A204.1 (cell line): Measurements from ENCODE around the gene MPG.
"Not testable (repeated sequence)": the region's sequence is repeated elsewhere in the genome, so short reads cannot be mapped to it uniquely, and the experiment has no call there.

Source experiments
- FAIRE-seq: peaks from 2 replicates; lab custom pipeline; 2012; peaks lifted over from hg19 to GRCh38; lab: Jason Lieb, UNC

Gene MPG, protein sequence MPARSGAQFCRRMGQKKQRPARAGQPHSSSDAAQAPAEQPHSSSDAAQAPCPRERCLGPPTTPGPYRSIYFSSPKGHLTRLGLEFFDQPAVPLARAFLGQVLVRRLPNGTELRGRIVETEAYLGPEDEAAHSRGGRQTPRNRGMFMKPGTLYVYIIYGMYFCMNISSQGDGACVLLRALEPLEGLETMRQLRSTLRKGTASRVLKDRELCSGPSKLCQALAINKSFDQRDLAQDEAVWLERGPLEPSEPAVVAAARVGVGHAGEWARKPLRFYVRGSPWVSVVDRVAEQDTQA

DNA sequence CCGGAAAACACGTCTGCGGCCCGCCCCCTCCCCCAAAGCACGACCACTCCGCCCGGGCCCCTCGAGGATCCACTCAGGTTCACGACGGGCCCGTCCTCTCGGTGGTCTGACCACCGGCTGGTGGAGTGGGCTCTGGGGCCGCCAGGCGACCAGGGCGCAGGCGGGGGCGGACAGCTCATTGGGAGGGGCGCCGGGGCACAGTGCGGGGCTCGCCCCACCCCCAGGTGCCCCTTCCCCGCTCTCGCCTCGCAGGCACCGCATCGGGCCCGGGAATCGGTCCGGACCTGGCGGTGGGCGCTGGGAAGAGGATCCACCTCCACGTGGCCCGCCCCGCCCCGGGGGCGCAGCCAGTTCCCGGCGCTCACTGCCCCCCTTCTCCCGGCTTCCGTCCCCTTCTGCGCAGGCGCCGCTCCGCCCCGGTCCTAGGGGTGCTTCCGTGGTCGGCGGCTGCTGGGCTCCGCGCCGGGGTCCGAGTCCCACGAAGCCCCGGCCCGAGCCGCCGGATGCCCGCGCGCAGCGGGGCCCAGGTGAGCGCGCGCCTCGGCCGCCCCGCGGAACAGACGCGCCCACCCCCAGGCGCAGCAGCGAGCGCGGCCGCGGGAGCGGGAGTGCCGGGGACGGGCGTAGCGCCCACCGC, at the start of gene MPG:
MPG (plus strand) TSS at position 419 of the 637 bp plus-strand sequence; CDS start at position 504, 85 bp downstream.
- no peak for FAIRE-seq

DNA sequence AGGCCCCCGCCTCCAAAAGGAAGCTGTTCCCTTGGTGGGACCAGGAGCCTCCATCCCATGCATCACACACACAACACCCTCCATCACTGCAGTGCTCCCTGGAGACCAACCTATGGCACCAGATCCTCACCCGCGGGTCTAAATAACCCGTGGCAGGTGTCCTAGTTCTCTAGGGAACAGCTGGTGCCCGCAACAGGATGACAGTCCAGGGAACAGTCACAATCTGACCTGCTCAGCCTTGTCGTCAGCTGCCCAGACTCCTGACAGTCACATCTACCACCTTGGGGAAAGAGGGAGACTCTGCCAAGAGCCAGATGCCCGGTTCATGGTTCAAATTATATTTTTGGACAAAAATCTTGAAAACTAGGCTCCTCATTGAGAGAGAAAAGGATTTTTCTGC, 47.4 kb upstream of the MPG start:
- FAIRE-seq: not testable (repeated sequence)

DNA sequence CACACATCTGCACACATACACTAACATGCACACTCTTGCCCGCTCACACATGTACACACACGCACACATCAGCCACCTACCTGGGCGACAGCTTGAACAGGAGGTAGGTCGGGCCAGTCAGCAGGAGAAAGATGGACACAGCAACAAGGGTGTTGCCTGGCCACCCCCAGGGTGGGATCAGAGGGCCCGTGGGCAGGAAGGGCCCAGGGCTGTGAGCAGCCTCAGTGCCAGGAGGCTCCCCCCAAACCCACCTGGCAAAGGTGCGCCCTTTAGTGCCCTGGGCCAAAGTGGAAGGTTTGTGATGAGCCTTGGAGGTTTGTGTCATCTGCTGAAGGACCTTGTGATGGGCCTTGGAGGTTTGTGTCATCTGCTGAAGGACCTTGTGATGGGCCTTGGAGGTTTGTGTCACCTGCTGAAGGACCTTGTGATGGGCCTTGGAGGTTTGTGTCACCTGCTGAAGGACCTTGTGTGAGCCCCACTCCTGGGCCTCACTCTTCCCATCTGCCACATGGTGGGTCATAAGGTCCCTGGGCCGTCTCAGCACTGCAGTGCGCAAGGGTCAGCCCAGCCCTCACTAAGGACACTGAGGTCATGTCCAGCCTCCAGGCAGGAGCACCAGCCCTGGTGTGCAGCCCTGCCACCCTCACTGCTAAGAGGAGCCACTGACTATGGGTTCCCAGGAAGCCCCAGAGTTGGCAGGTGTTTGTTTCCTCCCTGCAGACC, 44.7 kb upstream of the MPG start:
- not testable (repeated sequence) for FAIRE-seq

DNA sequence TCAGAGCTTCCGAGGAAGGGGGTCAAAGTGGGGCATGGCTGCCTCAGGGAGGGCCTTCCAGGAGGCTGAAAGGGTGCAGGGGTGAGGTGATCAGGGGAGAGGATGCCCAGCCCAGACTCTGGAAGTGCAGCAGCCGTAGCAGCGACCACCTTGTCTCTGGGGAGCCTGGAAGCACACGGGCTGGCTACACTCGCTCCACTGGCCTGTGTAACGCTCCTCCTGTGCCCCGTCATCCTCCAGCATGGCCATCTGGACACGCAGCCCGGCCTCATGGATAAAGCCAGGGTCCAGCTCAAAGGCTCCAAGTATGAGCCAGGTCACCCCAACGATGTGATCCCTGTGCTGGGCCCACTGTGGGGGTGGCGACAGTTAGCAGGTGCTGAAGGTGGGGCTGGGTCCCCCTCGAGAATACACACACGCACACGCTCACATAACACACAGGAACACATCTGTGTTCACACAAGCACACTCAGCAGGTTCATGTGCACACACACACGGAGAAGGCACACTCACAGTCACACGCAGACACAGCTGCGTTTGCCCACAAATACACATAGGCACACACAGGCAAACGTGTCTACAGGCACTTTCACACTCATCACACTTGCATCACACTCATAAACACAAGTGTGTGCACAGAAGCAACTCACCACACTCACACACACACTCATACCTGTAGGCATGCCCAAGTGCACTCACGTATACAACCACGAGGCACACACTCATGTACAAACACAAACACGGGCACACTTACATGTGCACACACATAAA, 44.0 kb upstream of the MPG start:
- no peak for FAIRE-seq

DNA sequence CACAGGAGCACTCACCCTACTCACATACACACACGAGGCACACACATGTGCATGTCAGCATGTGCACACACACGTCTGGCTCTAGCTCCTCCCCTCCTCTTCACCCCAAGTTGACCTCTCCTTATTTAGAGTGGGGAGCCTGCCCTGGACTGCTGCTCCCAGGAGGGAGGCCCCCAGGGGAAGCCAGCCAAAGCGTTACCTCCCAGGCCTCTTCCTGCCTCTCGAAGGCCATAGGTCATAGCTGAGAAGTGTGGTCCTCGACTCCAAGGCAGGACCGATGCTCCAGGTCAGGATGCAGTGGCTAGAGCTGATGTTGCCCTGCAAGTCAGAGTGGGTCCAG, 43.4 kb upstream of the MPG start:
- no peak for FAIRE-seq

DNA sequence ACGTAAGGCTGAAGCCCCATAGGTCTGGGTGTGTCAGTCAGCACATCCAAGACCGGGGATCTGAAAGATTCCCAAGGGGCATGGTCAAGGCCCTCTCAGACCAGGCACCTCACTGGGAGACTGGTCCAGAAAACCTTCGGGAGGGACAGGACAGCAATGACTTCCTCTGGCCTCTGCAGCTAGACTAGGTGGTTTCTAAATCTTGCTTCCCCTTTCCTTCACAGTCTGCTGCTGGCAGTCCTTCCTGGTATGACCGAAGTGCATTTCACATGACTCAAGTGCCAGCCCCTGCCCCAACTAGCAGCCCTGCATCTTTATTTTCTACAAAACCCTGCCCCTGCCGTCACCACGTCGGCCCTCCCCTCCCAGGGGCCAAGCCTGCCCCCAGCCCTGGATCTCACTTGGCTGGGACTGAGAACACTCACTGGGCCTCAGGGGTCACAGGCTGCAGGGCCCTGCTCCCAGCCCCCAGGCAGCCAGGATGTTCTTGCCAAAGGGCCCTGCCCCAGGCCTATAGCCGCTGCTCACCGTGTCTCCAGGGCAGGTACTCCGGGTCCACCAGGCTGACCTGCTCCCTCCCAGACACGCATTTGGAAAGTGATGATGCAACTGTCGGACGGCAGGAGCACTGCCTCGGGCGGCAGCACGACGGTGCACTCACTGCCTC, 42.9 kb upstream of the MPG start:
- FAIRE-seq: no peak

DNA sequence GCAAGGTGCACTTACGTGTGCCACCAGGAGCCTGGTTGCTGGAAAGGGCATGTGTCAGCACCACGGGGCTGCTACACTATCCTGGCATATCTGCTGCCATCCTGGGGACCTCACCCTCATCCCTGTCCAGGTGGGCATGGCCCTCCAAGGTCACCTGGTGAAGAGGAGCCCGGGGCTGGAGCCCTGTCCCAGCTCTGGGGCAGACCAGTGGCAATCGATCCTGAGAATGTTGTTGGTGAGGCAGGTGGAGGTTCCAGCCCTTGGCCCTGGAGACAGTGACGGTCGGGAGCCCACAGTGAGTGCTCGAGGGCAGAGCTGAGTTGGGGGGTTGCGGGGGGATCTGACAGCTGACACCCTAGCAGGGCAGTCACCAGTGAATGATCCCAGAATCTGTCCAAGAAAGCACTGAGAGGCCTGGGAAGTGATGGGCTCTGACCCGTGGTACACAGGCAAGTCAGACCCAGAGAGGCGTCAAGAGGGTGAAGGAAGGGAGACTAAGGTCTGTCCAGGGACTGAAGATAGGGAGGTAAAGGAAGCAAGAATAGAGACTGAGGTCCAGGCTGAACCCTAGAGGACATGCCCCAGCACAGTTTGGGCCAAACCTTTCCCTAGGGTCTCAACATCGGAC, 42.2 kb upstream of the MPG start:
- FAIRE-seq: no peak

DNA sequence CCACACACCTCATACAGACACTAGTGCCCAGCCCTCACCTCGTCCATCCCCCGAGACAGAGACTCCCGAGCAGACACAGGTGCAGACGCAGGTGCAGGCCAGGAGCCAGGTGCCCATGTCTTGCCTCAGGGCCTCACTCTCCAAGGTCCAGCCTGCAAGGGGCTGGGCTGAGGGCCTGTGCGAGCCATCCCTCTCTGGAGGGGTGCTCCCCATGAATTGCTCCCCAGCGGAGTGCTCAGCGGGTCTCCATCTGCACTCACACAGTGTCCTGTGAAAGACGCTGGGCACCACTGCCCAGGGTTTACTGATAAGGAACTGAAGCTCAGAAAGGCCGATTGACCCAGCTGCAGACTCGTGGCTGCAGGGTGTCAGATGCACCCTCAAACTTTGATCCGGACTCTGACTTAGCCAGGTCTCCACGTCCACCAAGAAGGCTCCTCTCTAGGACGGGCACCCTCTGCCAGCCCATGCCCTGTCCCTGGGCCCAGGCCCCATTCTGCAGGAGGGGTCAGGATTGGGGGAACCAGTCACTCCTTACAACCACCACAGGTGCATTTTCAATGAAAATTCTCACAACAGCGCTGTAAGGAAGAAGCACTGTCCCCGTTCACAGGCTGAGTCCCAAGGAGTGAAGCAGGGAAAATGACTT, 41.6 kb upstream of the MPG start:
- no peak for FAIRE-seq

DNA sequence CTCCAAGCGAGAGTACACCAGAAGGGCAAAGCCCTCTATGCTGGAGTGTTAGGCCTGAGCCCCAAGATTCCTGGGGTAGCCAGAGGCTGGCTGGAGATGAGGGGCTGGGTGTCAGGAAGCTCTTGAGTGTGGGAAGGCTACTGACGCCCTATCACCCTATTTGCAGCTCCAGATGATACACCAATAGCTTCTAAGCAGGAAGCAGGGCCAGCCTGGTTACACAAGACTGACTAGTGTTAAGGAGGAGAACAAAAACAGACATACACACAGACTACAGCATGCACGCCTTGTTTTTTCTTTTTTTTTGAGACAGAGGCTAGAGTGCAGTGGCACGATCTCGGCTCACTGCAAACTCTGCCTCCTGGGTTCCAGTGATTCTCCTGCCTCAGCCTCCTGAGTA, 40.5 kb upstream of the MPG start:
- FAIRE-seq: no peak

DNA sequence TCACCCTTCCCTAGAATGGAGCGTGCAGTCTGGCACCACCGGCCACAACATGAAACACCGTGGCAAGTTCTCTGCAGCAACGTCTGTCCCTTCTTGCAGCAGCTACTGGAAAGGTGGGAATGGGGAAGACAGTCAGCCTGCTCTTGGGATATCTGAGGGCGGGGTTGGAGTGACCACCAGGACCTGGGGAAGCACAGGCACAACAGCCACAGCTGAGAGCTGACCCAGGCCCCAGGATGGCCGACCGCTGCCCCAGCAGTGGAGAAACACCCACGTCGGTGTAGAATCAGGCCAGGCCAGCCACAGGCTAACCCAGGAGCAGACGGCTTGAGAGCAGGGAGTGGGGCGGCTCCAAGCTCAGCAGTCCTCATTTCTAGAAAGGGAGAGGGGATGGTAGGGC, 39.8 kb upstream of the MPG start:
- not testable (repeated sequence) for FAIRE-seq

DNA sequence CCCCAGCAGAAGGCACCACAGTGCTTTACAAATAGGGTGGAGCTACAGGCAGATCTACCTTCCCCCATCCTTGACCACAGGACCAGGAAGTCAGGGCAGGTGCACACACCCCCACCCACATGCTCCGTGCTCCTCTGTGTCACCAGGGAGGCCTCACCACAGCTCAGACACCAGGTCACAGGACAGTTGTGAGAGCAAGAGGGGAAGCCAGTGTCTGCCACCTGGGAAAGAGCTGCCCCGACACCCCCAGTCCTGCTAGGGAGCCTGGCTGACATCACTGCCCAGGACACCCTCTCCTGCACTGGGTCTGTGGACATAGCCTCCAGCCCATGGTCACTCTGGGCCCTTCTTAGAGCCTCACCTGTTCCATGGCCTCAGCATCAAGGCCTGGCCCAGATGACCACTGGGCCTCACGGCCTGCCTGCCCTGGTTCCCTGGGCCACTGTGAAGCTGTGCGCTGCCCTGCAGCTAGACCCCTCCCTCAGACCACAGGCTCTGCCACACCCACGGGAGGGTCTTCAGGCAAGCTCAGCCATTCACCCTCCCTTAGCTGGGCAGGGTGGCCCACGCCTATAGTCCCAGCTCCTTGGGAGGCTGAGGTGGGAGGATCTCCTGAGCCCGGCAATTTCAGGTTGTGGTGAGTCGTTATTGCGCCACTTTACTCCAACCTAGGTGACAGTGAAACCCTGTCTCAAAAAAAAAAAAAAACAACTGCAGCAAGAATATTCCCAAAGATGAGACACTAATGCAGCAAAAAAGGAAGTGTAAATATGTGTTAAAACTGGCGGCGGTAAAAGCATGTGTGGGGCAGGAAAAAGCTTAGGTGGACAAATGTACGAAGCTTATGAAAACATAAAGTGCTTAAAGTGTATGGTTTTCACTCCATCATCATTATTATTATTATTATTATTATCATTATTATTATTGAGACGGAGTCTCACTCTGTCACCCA, 38.8 kb upstream of the MPG start:
- FAIRE-seq: no peak

DNA sequence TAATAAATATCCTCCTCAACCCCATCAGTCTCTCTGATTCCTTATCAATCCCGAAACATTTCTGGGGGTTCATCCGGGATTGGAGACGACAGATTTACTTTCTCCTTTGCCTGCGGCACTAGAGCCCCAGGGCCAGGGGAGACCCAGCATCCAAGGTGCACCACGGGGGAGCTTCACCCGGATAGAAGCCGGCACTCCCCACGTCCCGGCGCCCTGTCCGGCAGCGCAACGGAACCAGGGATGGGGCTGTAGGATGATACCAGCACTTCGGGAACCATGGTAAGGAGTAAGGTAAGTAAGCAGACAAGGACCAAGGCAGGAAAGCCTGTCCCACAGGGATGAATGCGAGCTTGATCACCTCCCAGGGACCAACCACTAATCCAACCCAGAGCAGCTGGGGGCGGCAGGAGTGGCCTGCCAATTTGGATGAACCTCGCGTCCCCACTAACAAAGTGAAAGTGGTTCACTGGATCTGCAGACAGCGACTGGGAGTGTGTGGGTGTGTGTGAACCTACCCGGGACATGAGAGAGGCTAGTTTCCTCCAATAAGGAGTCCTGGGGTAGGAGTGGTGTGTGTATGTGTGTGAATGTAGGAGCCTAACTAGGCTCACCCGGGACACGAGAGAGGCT, 36.5 kb upstream of the MPG start:
- no peak for FAIRE-seq

DNA sequence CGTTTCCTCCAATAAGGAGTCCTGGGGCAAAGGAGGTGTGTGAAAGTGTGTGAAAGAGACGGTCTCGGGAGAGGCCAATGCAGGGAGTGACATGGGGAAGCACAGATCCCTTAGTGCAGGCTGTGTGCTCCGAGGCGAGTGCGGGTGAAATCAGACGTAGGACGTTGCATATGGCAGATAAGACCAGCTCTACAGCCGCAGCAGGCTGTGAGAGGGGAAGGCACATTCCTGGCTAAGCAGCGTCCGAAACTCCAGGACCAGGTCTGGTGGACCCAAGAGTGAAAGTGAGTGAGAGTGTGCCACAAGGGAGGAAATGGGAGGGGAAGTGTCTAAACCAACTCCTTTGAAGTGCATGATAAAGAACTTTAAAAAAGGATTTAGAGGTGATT, 36.0 kb upstream of the MPG start:
- FAIRE-seq: no peak

DNA sequence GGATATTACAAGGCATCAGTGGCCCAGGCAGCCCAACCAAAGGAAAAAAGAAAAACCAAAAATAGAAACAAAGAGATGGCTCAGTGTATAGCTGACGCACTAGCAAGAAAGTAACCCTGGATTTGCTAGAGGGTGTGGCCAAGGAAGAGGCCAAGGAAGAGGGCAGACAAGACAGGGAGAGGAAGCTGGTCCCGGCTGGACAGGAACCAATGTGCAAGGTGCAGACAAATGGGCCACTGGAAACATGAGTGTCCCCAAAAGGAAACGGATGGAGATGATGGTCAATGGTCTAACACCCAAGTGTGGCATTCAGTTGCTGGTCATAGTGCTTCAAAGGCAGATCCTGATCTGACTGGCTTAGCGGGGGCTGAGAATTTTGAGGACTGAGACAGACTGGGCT, 35.3 kb upstream of the MPG start:
- no peak for FAIRE-seq

DNA sequence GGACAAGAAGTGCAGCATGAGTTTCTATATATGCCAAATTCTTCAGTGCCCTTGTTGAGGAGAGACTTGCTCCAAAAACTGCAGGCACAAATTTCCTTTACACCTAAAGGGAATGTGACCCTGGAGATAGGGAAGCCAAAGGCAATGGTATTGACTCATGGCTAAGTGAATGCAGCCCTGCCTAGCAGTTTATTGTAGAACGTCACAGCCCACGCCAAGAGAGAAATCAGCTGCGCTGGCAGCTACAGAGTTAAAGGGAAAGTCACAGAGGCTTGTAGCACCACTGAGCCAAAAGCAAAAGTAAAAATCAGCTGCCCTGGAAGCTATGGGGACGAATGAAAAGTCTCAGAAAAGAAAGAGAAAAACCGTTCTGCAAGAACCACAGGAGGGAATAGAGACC, 34.7 kb upstream of the MPG start:
- no peak for FAIRE-seq

DNA sequence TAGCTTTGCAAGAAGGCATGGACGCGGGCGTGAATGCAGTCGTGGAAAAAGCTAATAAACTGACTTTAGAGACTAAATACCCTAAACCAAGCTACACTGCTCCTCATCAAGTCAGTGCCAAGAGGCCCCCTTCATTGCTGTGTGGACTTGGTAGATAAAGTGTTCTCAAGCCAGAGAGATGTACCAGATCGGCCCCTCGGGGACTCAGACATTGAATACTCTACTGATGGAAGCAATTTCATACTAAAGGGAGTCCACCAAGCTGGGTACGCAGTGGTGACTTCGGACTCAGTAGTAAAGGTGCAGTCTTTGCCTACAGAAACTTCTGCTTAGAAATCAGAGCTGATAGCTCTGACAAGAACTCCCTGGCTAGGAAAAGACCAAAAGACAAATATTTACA, 33.4 kb upstream of the MPG start:
- FAIRE-seq: no peak

DNA sequence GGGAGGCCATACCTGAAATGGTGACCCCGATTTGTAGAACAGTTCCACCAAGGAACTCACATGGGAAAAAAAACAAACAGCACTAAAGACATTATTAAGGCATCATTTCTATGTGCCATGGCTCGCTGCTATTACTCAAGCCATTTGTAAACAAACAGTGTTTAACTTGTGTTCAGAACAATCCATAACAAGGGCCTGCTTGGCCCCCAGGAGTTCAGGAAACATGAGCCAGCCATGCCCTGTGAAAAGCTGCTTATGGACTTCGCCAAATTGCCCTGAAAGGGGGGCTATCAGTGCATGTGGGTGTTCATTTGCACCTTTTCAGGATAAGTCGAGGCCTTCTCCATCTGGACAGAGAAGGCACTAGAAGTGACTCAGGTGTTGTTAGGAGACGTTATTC, 32.6 kb upstream of the MPG start:
- FAIRE-seq: no peak

DNA sequence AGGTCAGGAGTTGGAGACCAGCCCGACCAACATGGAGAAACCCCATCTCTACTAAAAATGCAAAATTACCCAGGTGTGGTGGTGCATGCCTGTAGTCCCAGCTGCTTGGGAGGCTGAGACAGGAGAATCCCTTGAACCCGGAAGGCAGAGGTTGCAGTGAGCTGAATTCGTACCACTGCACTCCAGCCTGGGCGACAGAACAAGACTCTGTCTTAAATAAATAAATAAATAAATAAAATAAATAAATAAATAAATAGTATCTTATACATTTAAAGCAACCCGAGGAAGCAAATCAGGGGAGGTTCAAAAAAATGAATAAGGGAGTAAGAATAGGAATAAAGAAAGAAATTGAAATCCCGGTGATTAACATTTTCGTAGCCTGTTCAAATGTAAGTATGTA, 31.5 kb upstream of the MPG start:
- FAIRE-seq: not testable (repeated sequence)

DNA sequence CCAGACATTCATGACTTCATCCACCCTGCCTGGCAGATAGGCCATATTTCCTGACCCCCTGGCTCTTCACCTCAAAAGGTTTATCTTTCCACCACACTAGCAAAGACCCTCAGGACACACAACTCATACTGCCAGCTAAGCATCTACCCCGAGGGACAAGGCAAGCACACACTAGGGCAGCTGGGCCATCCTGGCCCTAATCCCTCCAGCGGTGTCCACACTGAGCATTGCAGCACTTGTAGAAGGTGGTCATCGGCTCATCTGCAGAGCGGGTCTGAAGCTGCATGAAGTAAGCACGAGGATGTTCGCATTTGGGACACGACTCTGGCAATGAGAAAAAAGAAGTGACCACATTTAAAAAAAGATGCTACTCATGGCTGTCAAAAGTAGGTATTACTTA, 30.8 kb upstream of the MPG start:
- no peak for FAIRE-seq
